ENCODE data around the gene MT1X. TPM values are rescaled to one million over a fixed set of nuclear protein-coding genes. Genes with fewer than 3 reads are reported as not detected.

The MT1X gene
- total and polyA plus RNA-seq, 2 of the 13 experiments (the other 11 are each of a cell fraction or from before 2014, with no cell fraction given) = 19.7 to 288 TPM

GRCh38 chr16:56729735-56730662 is 47.7 kb downstream of the MT1X start, which contains the start of gene NUP93 (continued):
- TF ChIP-seq ZNF550 (CRISPR knock-in tag; IDR thresholded peaks at IDR 0.05; ENCODE audit: borderline replicate concordance) (0 out of 2 replicates have a peak, but pooled peaks have one; percentile 73), EP300 (IDR thresholded peaks at IDR 0.05; ENCODE audit: low read depth in 2 of 2, low read length in 2 of 2) (peak in 1 of 2 experiments; percentile 31; a peak in 1 of 4 replicates), EP300 (CRISPR knock-in tag; IDR thresholded peaks at IDR 0.05; ENCODE audit: borderline replicate concordance) (peak; percentile 63), XRCC5 (optimal IDR thresholded peaks at IDR 0.05; ENCODE audit: low read length) (peak; percentile 77), ZNF225 (CRISPR knock-in tag; IDR thresholded peaks at IDR 0.05) (peak; percentile 90), KLF12 (CRISPR knock-in tag; IDR thresholded peaks at IDR 0.05; ENCODE audit: borderline replicate concordance) (peak; percentile 85), BATF2 (CRISPR knock-in tag; IDR thresholded peaks at IDR 0.05) (no peak), SAP130 (CRISPR knock-in tag; IDR thresholded peaks at IDR 0.05; ENCODE audit: low read depth) (peak; percentile 98), ATF3 (CRISPR knock-in tag; IDR thresholded peaks at IDR 0.05) (peak; percentile 31), ZNF83 (CRISPR knock-in tag; IDR thresholded peaks at IDR 0.05; ENCODE audit: borderline replicate concordance) (peak; percentile 38; the same call in 1 of the 2 replicates), E2F5 (CRISPR knock-in tag; conservative IDR thresholded peaks at IDR 0.05) (peak; percentile 88), ZNF33A (CRISPR knock-in tag; IDR thresholded peaks at IDR 0.05; ENCODE audit: borderline replicate concordance) (no peak), GATA4 (IDR thresholded peaks at IDR 0.05; ENCODE audit: borderline replicate concordance, low read depth) (peak; percentile 54; the same call in 1 of the 2 replicates), ZNF577 (CRISPR knock-in tag; IDR thresholded peaks at IDR 0.05; ENCODE audit: borderline replicate concordance, low read depth) (no peak), ZNF121 (CRISPR knock-in tag; IDR thresholded peaks at IDR 0.05) (no peak), SRF (IDR thresholded peaks at IDR 0.05; ENCODE audit: low read depth, low read length) (0 out of 2 replicates have a peak, but pooled peaks have one; percentile 14), IRX3 (CRISPR knock-in tag; IDR thresholded peaks at IDR 0.05; ENCODE audit: borderline replicate concordance, low read depth) (no peak; the same call in 1 of the 2 replicates), HCFC1 (IDR thresholded peaks at IDR 0.05; ENCODE audit: low read depth, low read length) (peak; percentile 50; the same call in 1 of the 2 replicates), ZSCAN21 (CRISPR knock-in tag; IDR thresholded peaks at IDR 0.05; ENCODE audit: borderline replicate concordance) (peak; percentile 83; the same call in 1 of the 2 replicates), MTF2 (CRISPR knock-in tag; IDR thresholded peaks at IDR 0.05; ENCODE audit: borderline replicate concordance) (no peak), TARDBP (CRISPR knock-in tag; IDR thresholded peaks at IDR 0.05) (peak; percentile 41; the same call in 1 of the 2 replicates), TCF7 (IDR thresholded peaks at IDR 0.05; ENCODE audit: low read depth) (no peak), HDAC6 (IDR thresholded peaks at IDR 0.05; ENCODE audit: low read depth, low read length) (no peak), ZFAT (CRISPR knock-in tag; conservative IDR thresholded peaks at IDR 0.05) (no peak), MAFK (conservative IDR thresholded peaks at IDR 0.05 in 1 of 2, IDR thresholded peaks at IDR 0.05 in 1 of 2; ENCODE audit: low read length in 2 of 2) (no peak)

All from HepG2 (cell line).